Stimulated activated CD8-positive, alpha-beta memory T cell treated with anti-CD3 and anti-CD28 coated beads, Interleukin-15, amount 100 ng/mL, for 48 hours (primary cell): Measurements from ENCODE around the gene CD99L2.
A peak's percentile ranks its signal among the peaks of the same experiment; 100 is the strongest.

Experiments used
- DNase-seq, 2 donors: peaks; one replicate each; pipeline ENCODE4 v3.0.0-alpha.2; 2020; ENCODE audit warnings: low read depth in 2 of 2

The CD99L2 gene

DNA sequence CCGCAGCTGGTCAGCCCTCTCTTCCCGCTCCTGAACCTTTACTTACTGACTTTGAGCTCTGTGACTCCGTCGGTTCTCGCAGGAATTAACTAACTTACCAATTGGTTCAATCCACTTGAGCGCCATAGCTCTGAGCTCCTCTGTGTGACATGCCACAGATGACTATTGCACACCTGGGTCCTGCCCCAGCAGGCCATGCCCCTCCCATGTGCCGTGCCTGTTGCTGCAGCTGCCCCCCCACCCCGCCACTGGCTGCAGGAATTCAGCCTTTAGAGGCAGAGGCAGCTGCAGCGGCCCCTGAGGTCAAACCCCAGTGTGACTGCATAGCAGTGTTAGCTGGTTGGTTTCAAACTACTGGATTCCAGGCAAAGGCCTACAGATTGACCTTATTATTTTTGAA, 134.7 kb downstream of the CD99L2 start:
- no peak for DNase-seq

DNA sequence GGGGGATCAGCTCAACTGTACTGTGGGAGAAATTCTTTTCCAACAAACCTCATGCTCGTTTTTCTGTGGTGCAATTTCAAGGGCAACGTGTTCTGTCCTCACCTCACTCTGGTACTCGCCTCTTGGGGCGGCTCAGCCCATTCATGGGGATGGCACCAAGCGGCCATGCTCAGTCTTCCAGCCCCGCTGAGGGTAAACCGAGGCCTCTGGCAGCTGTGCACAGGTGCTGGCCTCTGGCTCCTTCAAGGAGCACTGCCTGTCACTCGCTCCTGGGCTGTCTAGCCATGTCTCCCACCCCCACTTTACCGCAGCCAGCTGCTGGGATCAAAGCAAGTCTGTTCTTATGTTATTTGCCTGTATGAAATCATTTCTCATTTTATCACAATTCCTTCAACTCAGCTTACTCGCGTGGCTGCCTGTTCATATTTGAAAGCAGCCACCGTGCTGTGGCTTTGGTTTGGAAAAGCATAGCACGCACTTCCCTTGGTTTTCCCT, 135.1 kb downstream of the CD99L2 start:
- no peak for DNase-seq

DNA sequence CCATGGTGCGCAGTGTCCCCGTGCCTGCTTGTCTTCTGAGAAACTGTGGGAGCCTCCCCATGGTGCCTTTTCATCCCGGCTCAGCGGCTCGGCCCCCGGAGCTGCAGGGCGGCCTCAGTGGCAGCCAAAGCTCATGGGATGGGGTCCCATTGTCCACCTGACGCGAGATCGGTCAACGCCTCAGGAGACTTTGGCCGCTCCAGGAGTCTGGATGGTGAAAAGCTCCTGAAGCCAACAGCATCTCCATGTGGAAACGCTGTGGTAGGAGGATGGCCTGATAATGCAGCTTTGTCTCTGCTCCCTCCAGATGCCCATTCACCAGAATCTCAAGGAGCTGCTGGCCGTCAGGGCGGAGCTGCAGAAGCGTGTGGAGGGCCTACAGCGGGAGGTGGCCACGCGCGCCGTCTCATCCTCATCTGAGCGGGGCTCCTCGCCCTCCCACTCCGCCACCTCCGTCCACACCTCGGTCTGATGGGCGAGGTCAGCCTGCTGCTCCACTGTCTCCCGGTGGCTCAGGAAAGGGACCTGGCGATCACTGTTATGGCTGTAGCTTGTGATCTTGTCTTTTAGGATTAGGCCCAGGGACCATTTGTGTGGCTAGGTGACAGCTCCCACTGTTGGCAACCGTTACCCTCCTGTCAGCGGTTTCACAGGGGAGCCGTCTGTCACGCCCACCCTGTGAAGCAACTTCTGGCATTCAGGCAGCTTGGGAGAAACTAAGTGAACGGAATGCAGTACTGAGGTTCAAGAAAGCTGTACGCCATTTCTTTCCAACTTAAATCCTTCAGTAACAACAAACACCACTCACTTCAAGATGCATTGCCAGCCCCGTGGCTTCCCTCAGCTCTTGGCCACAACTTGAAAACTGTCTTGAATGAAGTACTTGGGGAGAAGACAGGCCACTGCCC, 136.0 kb downstream of the CD99L2 start:
- no peak for DNase-seq

DNA sequence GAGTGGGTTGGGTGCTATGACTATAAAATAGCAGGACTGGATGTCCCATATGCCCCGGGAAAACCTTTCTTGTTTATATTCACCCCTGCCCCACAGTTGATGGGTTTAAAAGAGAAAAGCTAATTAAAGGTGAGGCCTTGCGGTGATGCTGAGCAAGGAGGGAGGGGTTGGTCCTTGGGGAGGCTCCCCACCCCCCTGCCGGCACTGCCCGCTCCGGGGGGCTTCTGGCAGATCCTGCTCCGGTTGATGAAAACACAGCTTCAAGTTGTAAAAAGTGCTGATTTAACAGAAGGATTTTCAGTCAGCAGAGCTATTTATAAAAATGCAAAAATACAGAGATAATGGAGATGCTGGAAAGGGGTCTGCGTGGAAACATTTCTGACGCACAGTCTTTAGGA, 136.7 kb downstream of the CD99L2 start:
- DNase-seq: no peak

DNA sequence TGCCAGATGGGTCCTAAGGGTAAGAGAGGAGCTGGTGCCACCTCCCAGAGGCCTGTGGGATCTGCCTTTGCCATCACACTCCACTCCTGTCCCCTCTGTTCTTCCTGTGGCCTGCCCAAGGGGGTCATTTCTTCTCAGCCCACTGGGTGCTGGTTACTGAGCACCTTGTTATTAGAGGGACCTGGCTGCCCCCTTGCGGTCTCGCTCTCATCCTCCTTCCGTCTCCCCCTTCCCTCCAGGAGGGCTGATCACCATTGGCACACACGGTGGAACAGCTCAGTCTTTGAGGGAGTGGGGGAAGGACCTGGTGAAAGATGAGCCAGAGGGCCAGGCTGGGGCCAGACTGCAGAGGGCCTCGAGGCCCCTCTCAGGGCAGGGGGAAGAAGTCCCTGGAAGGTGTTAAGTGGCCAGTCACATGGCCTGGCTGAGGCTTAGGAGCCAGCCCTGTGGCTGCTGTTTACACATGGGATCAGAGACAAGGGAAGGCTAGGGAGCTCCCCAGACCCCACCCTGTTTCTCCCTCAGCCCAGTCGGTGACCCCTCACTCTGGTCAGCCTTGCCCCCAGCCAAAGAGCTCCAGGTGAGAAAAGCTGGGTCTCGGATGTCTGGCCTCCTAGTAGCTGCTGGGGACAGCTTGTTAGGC, 137.2 kb downstream of the CD99L2 start:
- no peak for DNase-seq

DNA sequence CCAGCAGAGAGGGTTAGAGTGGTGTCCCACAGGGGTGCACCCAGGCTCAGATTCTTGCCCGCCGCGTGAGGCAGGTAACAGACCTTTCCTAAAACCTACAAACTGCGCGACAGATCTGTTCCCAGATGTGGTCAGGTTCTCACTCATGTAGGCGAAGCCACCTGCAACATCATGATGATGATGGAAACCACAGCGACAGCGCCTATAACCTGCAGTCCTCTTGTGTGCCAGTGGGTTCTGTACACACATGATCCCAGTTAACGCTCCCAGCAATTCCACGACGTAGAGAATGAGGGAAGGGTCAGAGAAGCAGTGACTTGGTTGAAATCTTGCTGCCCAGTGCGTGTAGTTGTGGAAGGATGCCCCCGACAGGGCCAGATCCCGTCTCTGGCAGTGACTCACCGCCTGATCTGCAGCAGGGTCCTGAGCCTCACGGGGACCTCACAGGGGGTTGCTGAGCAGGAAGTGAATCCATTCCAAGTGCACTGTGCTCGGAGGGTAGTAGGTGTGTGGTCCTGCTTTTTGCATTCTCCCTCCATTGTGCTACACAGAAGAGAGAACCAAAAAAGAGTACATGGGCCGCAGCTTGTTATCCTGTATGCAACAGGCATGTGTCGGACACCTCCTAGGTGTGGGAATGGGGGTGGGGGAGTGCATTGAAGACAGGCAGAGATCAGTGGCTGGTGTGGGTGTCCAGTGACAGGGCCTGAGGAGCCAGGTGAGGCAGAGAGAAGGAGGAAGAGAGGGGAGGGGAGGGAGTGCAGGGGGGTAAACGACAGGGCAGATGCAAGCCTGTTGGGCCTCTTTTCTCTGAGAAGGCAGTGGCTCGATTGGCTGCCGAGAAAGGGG, 138.7 kb downstream of the CD99L2 start:
- DNase-seq: no peak

DNA sequence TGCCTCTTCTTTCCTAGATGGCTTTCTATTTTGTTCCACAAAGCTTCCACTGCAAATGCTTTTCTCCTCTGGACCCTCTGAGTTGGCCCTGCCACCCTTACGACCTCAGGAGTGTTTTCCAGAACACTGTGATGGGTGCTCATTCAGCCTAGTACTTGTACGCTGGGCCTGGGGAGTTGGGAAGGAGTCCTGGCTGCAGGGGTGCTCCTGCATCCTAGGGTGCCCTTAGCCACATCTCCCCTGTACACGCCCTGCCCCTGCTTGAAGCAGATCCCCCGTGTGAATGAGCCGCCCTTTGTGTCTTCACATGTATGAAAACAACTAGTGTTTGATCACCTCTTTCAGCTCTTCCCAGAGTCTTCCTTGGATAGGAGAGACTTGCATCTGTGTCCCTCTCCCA, 141.1 kb downstream of the CD99L2 start:
- no peak for DNase-seq

DNA sequence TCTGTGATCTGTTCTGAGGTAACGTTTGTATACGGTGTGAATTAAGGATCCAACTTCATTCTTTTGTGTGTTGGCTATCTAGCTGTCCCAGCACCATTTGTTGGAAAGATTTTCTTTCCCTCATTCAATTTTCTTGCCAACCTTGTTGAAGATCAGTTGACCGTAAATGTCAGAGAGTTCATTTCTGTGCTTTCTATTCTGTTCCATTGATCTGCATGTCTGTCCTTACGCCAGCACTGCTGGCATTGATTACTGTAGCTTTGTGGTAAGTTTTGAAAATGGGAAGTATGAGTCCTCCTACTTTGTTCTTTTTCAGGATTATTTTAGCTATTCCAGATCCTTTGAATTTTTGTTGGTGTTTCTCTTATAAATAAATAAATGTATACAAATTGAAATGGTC, 144.5 kb downstream of the CD99L2 start:
- no peak for DNase-seq

DNA sequence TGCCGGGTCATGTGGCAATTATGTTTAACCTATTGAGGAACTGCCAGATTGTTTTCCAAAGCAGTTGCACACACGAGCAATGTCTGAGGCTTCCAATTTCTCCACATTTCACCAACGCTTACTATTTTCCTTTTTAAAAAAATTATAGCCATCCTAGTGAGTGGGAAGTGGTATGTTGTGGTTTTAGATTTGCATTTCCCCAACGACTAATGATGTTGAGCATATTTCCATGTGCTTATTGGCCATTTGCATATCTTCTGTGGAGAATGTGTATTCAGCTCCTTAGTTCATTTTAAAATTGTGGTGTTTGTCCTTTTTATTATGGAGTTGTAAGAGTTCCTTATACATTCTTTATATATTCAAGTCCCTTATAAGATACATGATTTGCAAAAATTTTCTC, 145.1 kb downstream of the CD99L2 start:
- DNase-seq: no peak

DNA sequence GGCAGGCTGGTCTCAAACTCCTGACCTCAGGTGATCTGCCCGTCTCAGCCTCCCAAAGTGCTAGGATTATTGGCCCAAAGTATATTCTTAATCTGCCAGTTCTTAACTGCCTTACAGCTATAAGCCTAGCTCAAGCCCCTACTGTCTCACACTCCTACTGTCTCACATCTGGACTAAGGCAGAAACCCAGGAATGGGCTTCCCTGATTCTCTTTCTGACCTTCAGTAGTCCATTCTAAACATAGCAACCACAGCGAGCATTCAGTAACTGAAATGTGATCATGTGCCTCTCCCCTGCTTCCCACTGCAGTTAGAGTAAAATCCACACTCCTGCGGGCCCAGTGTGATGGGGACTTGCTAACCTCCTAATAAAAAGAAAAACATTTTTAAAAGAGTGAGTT, 146.3 kb downstream of the CD99L2 start:
- no peak for DNase-seq

DNA sequence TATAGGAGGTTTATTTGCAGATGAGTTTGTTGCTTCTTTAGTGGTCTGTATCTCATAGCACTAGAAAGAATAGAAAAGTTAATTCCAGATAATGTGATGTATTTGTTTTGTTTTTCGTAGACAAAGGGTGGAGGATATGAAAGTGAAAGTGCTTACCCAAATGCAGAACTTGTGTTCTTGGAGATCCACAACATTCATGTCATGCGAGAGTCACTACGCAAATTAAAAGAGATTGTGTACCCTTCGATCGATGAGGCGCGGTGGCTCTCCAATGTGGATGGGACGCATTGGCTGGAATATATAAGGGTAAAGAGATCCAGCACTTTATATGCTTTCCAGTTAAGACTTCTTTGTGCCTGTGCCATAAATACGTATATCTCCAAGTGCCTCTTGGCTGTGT, 162.0 kb downstream of the CD99L2 start:
- DNase-seq: no peak

DNA sequence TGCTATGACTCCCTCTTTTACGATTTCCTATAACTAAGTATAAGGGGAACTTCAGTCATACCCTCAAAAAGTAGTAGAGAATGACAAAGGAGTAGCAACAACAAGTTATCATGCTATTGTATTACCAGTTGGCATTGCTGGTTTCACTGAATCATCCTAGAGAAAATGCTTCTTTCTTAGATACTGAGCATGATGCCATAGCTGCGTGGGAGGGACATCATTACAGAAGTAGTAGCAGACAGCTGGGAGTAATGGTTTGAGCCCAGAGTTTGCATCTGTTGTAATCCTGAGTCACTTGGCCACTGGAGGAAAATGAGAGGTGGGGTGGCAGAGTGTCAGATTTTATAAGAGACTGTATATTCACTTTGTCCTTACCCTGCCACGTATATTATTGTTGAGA, 166.7 kb downstream of the CD99L2 start:
- DNase-seq: peak; percentile 39 to 43

DNA sequence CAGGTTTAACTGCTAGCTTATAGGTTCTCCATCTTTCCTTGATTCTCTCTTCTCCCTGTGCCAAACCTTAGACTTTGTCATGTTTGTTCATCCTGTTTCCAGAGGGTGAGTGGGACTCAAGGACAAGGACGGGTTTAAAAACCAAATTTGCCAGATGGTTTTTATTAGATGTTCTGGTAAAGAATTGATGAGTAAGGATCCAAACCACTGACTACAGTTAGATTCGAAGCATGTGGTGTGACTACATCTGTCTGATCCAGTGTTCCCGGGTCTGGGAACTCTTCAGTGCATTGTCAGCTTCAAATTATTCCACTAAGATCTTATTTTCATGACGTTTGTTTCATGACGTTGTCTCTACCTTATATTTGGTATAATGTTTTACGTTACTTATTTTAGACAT, 167.7 kb downstream of the CD99L2 start:
- DNase-seq: no peak

DNA sequence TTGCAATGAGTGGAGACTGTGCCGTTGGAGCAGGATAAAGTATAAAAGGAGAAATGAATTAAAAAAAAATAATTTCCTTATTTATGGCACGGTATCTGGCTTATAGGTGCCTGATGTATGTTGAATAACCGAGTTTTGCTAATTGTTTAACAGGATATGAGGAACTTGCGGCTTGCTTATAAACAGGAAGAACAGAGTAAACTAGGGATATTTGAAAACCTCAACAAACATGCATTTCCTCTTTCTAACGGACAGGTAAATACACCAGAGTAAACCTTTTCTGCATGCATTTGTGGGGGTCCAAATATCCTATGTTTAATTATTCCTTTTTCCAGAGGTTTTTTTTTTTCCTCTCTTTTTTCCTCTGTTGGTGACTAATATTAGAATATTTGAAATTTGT, 168.5 kb downstream of the CD99L2 start:
- DNase-seq: no peak

DNA sequence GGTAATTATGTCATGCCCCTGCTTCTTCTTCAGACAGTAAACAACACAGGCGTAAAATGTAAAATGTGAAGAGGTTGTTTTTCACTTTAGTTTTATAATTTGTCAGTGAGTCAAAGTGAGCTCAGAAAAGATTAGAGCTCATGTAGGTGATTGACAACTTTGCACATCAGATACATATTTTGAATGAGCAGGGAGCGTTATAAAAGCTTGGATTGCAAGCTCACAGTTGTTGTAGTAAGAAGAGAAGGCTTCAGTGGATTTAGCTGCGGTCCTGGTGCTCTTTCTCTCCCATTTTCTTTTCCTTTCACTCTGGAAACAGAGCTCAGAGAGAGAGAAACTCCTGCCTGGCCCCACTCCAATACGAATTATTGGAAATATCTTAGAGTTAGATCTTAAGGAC, 178.8 kb downstream of the CD99L2 start:
- DNase-seq: no peak
